ENCODE results near the gene ITGA5. TPM values are rescaled to one million over a fixed set of nuclear protein-coding genes. Genes with fewer than 3 reads are reported as not detected.

The ITGA5 gene
- total and polyA plus RNA-seq, 9 of the 15 experiments (the other 6 are each of a cell fraction or from before 2014, with no cell fraction given): 9.1 to 82.1 (median 47.4) TPM

- no peaks in the 10 kb centered on the region for H3K4me1 ChIP-seq (replicated peaks in 1 of 2; ENCODE audit: control insufficient read depth in 2 of 2, insufficient read depth in 2 of 2, low read length in 2 of 2)
- DNase-seq (ENCODE audit: extremely low read depth in 1 of 4, low spot score in 3 of 4): peak in 2 of 4 experiments; percentile 20 to 25
- peaks cover 95% of the 10 kb centered on the region for H3K36me3 ChIP-seq (ENCODE audit: control insufficient read depth, insufficient read depth, low read length)
- H3K4me2 ChIP-seq (ENCODE audit: insufficient read depth, low read length): no peak overlapping the region
- intact Hi-C loops (cut with micrococcal nuclease) (no loop called here), in situ Hi-C loops (cut with MboI) (no loop called here)
- FAIRE-seq: no peak
- no peak overlapping the region for H3K27ac ChIP-seq (ENCODE audit: extremely low read depth, low read depth, low read length)
- H3K27me3 ChIP-seq (ENCODE audit: control insufficient read depth in 2 of 2, insufficient read depth in 2 of 2, low read length in 2 of 2): no peaks in the 10 kb centered on the region
- CTCF ChIA-PET (ENCODE audit: low intra/inter-chr PET ratio): no interaction called here
- 64% methylated on average over 2 of the region's 2 CpGs for WGBS (ENCODE audit: insufficient coverage, low coverage, missing lambda C conversion rate)
- no peak overlapping the region for H2AFZ ChIP-seq (ENCODE audit: low read depth, low read length)
- BruUV-seq (replicated peaks): no TSS peak
- H3K4me3 ChIP-seq: no peak overlapping the region
- 0 out of 2 replicates have a peak, but pooled peaks cover 5% of the 10 kb centered on the region for H4K20me1 ChIP-seq (replicated peaks; ENCODE audit: control insufficient read depth, insufficient read depth, low read length)
- no peak for ATAC-seq
- no peaks in the 10 kb centered on the region for H3K9me1 ChIP-seq (ENCODE audit: control insufficient read depth, insufficient read depth, low read length)
- H3K9me3 ChIP-seq (replicated peaks; ENCODE audit: control insufficient read depth, insufficient read depth, low read depth, low read length): no peaks in the 10 kb centered on the region
- no peak overlapping the region for H3K9ac ChIP-seq (ENCODE audit: insufficient read depth in 1 of 2, low read depth in 2 of 2, low read length in 2 of 2)
- POLR2A ChIA-PET: interaction anchor here (0.5 to 2.7 kb wide), 8 partner anchors 9 to 1992 kb away, joined by 3 to 18 read pairs (median 5); partner anchors contain the start of gene GTSF1
- peaks cover 23% of the 10 kb centered on the region for H3K79me2 ChIP-seq (ENCODE audit: control insufficient read depth, insufficient read depth, low read length)
- TF ChIP-seq MEIS2 (IDR thresholded peaks at IDR 0.05; ENCODE audit: partially characterized antibody) (no peak), CXXC5 (CRISPR knock-in tag; IDR thresholded peaks at IDR 0.05) (no peak), ZNF395 (CRISPR knock-in tag; IDR thresholded peaks at IDR 0.05) (no peak), SREBF1 (IDR thresholded peaks at IDR 0.05; ENCODE audit: borderline replicate concordance, low read depth, low read length) (no peak), BRD9 (IDR thresholded peaks at IDR 0.05; ENCODE audit: low read depth, partially characterized antibody) (no peak), FOSL1 (tag; conservative IDR thresholded peaks at IDR 0.05) (peak; percentile 31; the same call in 1 of the 2 replicates), CEBPB (tag; IDR thresholded peaks at IDR 0.05) (peak; percentile 77), NR0B1 (IDR thresholded peaks at IDR 0.05; ENCODE audit: partially characterized antibody) (no peak), ZNF431 (CRISPR knock-in tag; IDR thresholded peaks at IDR 0.05) (no peak), ZNF740 (CRISPR knock-in tag; IDR thresholded peaks at IDR 0.05) (no peak), ZNF740 (tag; IDR thresholded peaks at IDR 0.05) (no peak), SP1 (CRISPR knock-in tag; IDR thresholded peaks at IDR 0.05) (no peak), PBX2 (CRISPR knock-in tag; IDR thresholded peaks at IDR 0.05; ENCODE audit: low read depth) (no peak), PBX2 (tag; conservative IDR thresholded peaks at IDR 0.05; ENCODE audit: low read depth) (0 out of 2 replicates have a peak, but pooled peaks have one; percentile 12), TBP (optimal IDR thresholded peaks at IDR 0.05; ENCODE audit: low read depth, low read length) (no peak), XRCC4 (IDR thresholded peaks at IDR 0.05; ENCODE audit: extremely low read depth, insufficient read depth, insufficient read length) (no peak)
Observed at GRCh38 chr12:54463034-54463433, 44.0 kb upstream of the ITGA5 start.
